Neural progenitor cell (in vitro differentiated cells): ENCODE results near the gene TMEM114. TPM values are rescaled to one million over a fixed set of nuclear protein-coding genes. Genes with fewer than 3 reads are reported as not detected.

Source experiments
- DNase-seq: peaks from one replicate; pipeline ENCODE4 v3.0.0-alpha.2; 2016; ENCODE audit warnings: low spot score
- H2AFZ ChIP-seq: fragments of 200-600 bp; sonication (generic); replicated peaks from 2 replicates; pipeline ENCODE4 v1.6.1; 2016; ENCODE audit warnings: antibody characterized with exemption
- H3F3A ChIP-seq: fragments of 200-600 bp; sonication (generic); 2 replicates; pipeline ENCODE4 v1.6.1; 2016; ENCODE audit warnings: antibody characterized with exemption, low read depth
- H3K27ac ChIP-seq: fragments of 200-600 bp; sonication (generic); 2 replicates; pipeline ENCODE4 v1.5.1; 2016; ENCODE audit warnings: mild to moderate bottlenecking
- H3K27me3 ChIP-seq: fragments of 200-600 bp; sonication (generic); 2 replicates; pipeline ENCODE4 v1.6.1; 2016; ENCODE audit warnings: mild to moderate bottlenecking, moderate library complexity
- H3K36me3 ChIP-seq: fragments of 200-600 bp; sonication (generic); 2 replicates; pipeline ENCODE4 v1.5.1; 2016
- H3K4me1 ChIP-seq: fragments of 200-600 bp; sonication (generic); 2 replicates; pipeline ENCODE4 v1.6.1; 2016; ENCODE audit warnings: mixed run types
- H3K4me2 ChIP-seq: fragments of 200-600 bp; sonication (generic); 2 replicates; pipeline ENCODE4 v1.6.1; 2016
- H3K4me3 ChIP-seq: fragments of 200-600 bp; sonication (generic); 2 replicates; pipeline ENCODE4 v1.5.1; 2016
- H3K79me2 ChIP-seq: fragments of 200-600 bp; sonication (generic); 2 replicates; pipeline ENCODE4 v1.6.1; 2016; ENCODE audit warnings: low read depth
- H3K9ac ChIP-seq: fragments of 200-600 bp; sonication (generic); 2 replicates; pipeline ENCODE4 v1.6.1; 2016
- H3K9me3 ChIP-seq: fragments of 200-600 bp; sonication (generic); 2 replicates; pipeline ENCODE4 v1.5.1; 2016; ENCODE audit warnings: low read depth
- H4K20me1 ChIP-seq: fragments of 200-600 bp; sonication (generic); 2 replicates; pipeline ENCODE4 v1.6.1; 2016; ENCODE audit warnings: low read depth
- H3K27ac Mint-ChIP-seq: 3 replicates; pipeline ENCODE4 v1.8.0; 2021; ENCODE audit warnings: mixed read lengths
- H3K27me3 Mint-ChIP-seq: 2 replicates; pipeline ENCODE4 v1.8.0; 2022; ENCODE audit warnings: low read depth, mild to moderate bottlenecking, inconsistent platforms, moderate library complexity, mixed read lengths; ENCODE audit not compliant: insufficient read depth
- H3K36me3 Mint-ChIP-seq: 3 replicates; pipeline ENCODE4 v1.8.0; 2021; ENCODE audit warnings: mixed read lengths
- H3K4me1 Mint-ChIP-seq: 3 replicates; pipeline ENCODE4 v1.8.0; 2021; ENCODE audit warnings: mixed read lengths
- H3K4me3 Mint-ChIP-seq: 3 replicates; pipeline ENCODE4 v1.8.0; 2021; ENCODE audit warnings: mild to moderate bottlenecking, moderate library complexity, mixed read lengths
- H3K9me3 Mint-ChIP-seq: 3 replicates; pipeline ENCODE4 v1.8.0; 2020; ENCODE audit warnings: mixed read lengths
- EZH2 ChIP-seq: fragments of 200-600 bp; sonication (generic); IDR thresholded peaks from 2 replicates; pipeline ENCODE4 v1.6.1; 2017; ENCODE audit warnings: antibody characterized with exemption, mild to moderate bottlenecking, moderate library complexity
- EZH2phosphoT487 ChIP-seq: fragments of 200-600 bp; sonication (generic); IDR thresholded peaks from 2 replicates; pipeline ENCODE4 v1.6.1; 2017; ENCODE audit warnings: antibody characterized with exemption
- total RNA-seq: library from RNA; depleted of rRNA; stranded (reverse); fragments of >200 nt; gene quantifications from 2 replicates; pipeline ENCODE4 v1.2.3, GENCODE V29; 2015; ENCODE audit warnings: low replicate concordance
- TF ChIP-seq, protein P1 (sequence below): fragments of 200-600 bp; sonication (generic); IDR thresholded peaks from 2 replicates; pipeline ENCODE4 v1.5.1; 2017; ENCODE audit warnings: antibody characterized with exemption, mild to moderate bottlenecking

TMEM114 gene
- total RNA-seq, 1 donor from 2014 or later: not detected

- Histone ChIP-seq H3K27me3 (no peaks in the 10 kb centered on the region), H3K4me1 (no peaks in the 10 kb centered on the region), H2AFZ (no peak overlapping the region), H3K36me3 (no peaks in the 10 kb centered on the region), H3F3A (no peaks in the 10 kb centered on the region), H3K4me2 (no peak overlapping the region), H3K4me3 (no peak overlapping the region), H4K20me1 (no peaks in the 10 kb centered on the region), H3K9ac (no peak overlapping the region), H3K27ac (no peak overlapping the region), H3K79me2 (no peaks in the 10 kb centered on the region), H3K9me3 (no peaks in the 10 kb centered on the region)
- peaks cover 3% of the 10 kb centered on the region for H3K4me1 Mint-ChIP-seq
- TF ChIP-seq EZH2phosphoT487: no peak
- no peak for TF ChIP-seq EZH2
- TF ChIP-seq, protein P1, sequence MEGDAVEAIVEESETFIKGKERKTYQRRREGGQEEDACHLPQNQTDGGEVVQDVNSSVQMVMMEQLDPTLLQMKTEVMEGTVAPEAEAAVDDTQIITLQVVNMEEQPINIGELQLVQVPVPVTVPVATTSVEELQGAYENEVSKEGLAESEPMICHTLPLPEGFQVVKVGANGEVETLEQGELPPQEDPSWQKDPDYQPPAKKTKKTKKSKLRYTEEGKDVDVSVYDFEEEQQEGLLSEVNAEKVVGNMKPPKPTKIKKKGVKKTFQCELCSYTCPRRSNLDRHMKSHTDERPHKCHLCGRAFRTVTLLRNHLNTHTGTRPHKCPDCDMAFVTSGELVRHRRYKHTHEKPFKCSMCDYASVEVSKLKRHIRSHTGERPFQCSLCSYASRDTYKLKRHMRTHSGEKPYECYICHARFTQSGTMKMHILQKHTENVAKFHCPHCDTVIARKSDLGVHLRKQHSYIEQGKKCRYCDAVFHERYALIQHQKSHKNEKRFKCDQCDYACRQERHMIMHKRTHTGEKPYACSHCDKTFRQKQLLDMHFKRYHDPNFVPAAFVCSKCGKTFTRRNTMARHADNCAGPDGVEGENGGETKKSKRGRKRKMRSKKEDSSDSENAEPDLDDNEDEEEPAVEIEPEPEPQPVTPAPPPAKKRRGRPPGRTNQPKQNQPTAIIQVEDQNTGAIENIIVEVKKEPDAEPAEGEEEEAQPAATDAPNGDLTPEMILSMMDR: no peak
- no peaks in the 10 kb centered on the region for H3K36me3 Mint-ChIP-seq
- DNase-seq: no peak
- peaks cover 6% of the 10 kb centered on the region for H3K27me3 Mint-ChIP-seq
- H3K27ac Mint-ChIP-seq: no peak overlapping the region
- H3K4me3 Mint-ChIP-seq: no peak overlapping the region
- H3K9me3 Mint-ChIP-seq: no peaks in the 10 kb centered on the region
Measured at GRCh38 chr16:8522757-8523156, 67.6 kb downstream of the TMEM114 start.

- Histone ChIP-seq H3K79me2 (no peaks in the 10 kb centered on the region), H3K36me3 (no peaks in the 10 kb centered on the region), H3F3A (no peaks in the 10 kb centered on the region), H4K20me1 (no peaks in the 10 kb centered on the region), H2AFZ (no peak overlapping the region), H3K9me3 (no peaks in the 10 kb centered on the region), H3K27me3 (no peaks in the 10 kb centered on the region), H3K4me1 (no peaks in the 10 kb centered on the region), H3K27ac (no peak overlapping the region), H3K4me3 (no peak overlapping the region), H3K9ac (no peak overlapping the region), H3K4me2 (no peak overlapping the region)
- no peak for DNase-seq
- peaks cover 2% of the 10 kb centered on the region for H3K27me3 Mint-ChIP-seq
- no peak overlapping the region for H3K27ac Mint-ChIP-seq
- H3K36me3 Mint-ChIP-seq: no peaks in the 10 kb centered on the region
- no peak overlapping the region for H3K4me3 Mint-ChIP-seq
- H3K4me1 Mint-ChIP-seq: peaks cover 3% of the 10 kb centered on the region
- TF ChIP-seq, protein P1: no peak
- TF ChIP-seq EZH2phosphoT487 (no peak), EZH2 (no peak)
- H3K9me3 Mint-ChIP-seq: no peaks in the 10 kb centered on the region
Measured at GRCh38 chr16:8519643-8520042, 70.7 kb downstream of the TMEM114 start.

Other genes with a start within 250 kb of the TMEM114 start
- 41.1 and 54.8 TPM in 2 replicates for gene METTL22, start 31.2 kb upstream of the TMEM114 start, total RNA-seq
- 7.3 and 7.9 TPM in 2 replicates for gene ABAT, start 84.1 kb upstream of the TMEM114 start, total RNA-seq
- 6.4 and 9.9 TPM in 2 replicates for gene TMEM186, start 207.1 kb upstream of the TMEM114 start, total RNA-seq
- 12.5 and 22.2 TPM in 2 replicates for gene PMM2, start 207.3 kb upstream of the TMEM114 start, total RNA-seq